GM18909 (cell line): ENCODE results near the gene BMP3.
A peak's percentile ranks its signal among the peaks of the same experiment; 100 is the strongest.
"Not testable (repeated sequence)": the region's sequence is repeated elsewhere in the genome, so short reads cannot be mapped to it uniquely, and the experiment has no call there.

ENCODE experiments used
- ATAC-seq: cut with Tn5 transposase; IDR thresholded peaks from one replicate; pipeline ENCODE4 v1.9.1; 2021; ENCODE audit warnings: mild to moderate bottlenecking; ENCODE audit not compliant: unreplicated experiment, poor library complexity

BMP3 gene, protein sequence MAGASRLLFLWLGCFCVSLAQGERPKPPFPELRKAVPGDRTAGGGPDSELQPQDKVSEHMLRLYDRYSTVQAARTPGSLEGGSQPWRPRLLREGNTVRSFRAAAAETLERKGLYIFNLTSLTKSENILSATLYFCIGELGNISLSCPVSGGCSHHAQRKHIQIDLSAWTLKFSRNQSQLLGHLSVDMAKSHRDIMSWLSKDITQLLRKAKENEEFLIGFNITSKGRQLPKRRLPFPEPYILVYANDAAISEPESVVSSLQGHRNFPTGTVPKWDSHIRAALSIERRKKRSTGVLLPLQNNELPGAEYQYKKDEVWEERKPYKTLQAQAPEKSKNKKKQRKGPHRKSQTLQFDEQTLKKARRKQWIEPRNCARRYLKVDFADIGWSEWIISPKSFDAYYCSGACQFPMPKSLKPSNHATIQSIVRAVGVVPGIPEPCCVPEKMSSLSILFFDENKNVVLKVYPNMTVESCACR

DNA sequence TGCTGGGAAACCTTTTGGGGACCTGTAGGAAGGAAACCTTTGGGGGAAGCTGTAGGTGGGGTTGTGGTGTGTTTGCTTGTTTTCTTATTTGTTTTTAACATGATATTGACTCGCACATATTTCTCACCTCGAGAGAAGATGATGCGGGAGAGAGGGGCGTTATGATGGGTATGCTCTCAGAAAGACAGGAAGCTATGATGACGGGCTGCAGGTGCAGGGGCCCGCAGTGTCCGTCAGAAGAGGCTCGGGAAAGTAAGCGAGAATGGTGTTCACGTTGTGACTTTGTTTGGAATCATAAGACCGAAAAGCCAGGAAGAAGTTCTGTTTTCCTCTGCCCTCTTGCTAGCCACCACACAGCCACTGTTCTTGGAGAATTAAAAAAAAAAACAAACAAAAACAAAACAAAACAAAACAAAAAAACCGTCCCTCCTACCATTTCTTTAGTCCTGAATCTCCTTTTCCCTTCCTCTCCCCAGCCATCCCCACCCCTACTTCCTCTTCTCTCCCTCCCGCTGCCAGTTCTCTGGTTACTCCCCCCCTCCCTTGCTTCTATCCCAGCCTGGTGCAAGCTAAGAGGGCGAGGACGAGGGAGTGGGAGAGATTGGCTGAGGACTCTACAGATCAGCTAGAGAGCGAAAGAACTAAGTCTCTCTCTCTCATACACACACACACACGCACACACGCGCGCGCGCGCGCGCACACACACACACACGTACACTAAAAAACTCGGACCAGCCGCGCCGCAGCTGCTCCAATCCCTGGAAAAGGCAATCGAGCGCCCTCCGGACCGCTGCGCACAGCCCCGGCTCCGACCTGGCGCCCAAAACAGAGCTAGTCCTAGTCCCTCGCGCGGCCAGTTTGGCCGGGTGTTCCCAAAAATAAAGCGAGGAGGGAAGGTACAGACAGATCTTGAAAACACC, at the start of gene BMP3:
Gene BMP3, plus strand, starts transcription at position 648 of the 920 bp plus-strand sequence. CDS start 577 bp downstream, outside the sequence.
- ATAC-seq = no peak

- no peak for ATAC-seq
These were observed 44.5 kb upstream of the BMP3 start for GRCh38 chr4:80986011-80986410.

DNA sequence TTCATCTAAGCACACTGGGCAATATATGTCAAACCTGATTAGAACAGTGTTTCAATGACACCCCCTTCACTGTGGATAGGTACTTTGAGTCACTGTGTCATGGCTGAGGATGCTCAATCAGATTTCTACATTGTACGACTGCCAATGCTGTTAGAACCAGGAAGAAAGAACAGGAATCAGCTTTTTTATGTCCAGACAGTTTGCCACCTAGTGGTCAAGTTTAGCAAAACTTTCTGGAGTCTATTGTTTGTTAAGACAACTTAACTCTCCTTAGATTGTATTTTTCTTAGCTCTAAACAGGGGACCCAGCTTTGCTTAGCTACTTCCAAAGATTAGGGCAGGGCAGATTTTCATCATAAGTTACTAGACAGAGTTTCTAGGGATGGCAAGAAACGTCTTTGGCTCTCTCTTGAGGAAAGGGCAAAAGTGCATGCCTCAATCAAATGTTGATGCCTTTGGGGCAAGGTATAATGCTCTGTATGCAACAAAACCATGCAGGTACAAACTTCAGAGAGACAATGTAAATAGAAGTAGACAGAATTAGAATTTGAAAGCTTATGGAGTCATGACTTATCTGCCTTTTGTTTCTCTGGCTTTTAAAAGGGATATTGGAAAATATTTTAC, 40.5 kb upstream of the BMP3 start:
- peak; percentile 66 for ATAC-seq

DNA sequence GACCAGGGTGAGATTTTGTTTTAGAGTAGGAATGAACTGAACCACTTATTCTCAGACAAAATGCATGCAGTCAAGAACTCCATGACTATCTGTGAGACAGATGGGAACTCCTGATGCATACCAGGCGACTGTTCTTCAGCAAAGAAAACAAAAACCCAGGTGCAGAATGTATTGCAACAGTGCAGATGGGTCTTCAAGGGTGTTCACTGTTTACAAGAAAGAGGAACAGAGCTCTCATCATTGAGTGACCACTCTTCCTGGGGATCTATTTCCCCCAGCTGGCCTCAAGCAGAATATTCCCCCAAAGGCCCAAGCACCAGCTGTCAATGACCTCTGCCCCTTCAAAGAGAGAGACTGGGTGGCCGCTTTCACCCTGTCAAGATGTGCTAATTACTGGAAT, 39.7 kb upstream of the BMP3 start:
- peak; percentile 60 for ATAC-seq

DNA sequence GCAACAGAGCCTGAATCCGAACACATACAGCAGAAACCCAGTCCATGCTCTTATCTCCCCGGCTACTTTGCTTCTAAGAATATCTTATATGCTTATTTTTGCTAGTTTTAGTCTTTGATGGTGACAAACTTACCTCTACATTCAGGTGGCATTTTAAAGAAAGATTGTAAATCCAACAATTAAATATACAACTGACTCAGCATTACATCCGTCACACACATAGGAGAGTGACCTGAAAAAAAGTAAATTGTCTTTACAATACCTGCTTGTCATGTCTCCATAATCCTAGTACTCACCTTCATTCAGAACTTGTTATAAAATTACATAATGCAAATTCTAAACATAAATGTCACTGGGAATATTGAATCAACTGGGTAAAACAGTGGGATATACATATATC, 30.6 kb upstream of the BMP3 start:
- ATAC-seq = no peak

DNA sequence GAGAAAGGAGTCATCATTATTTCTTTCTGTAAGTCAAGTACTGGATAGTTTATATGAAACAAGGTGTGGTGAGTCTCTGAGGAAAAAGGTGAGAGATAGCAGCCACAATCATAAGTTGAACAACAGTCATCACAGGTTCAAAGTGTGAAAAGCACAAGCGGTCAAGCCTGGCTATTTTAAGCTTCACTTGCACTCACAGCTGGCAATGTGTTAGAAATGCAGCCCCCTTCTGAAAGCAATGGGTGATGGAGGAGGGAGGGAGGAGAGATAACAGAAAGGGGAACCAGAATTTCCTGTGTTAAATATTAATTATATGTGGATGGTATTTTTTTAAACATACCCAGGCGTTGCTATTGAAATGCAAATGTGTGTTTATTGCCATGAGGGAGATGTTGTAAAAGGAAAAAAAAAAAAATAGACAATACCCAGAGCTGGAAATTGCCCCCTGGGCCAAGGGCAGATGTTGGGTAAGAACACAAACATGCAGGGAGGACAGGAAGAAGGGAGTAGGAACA, 26.9 kb upstream of the BMP3 start:
- ATAC-seq = peak; percentile 100

GRCh38 chr4:81007417-81007816, 23.1 kb upstream of the BMP3 start:
- no peak for ATAC-seq

- ATAC-seq = not testable (repeated sequence)
These were observed 13.9 kb upstream of the BMP3 start for GRCh38 chr4:81016566-81016965.

DNA sequence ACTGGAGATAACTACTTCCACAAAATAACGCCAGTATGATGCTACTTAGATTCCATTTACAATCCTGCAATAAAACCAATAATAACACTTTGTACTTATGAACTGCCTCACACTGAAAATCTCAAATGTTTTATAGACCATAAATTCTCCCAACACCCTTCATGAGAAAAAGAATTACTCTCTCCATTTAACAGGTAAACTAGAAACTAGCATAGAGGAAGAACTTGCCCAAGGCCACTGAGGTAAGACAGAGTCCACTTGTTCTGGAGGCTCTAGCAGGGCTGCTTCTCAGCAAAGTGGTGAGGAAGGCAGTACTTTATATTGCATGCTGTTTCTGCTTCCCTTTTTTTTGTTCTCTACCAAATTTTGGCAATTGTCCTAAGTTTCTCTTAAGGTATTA, 11.5 kb upstream of the BMP3 start:
- ATAC-seq = no peak

- no peak for ATAC-seq
These were observed 9.2 kb upstream of the BMP3 start for GRCh38 chr4:81021142-81021944.

DNA sequence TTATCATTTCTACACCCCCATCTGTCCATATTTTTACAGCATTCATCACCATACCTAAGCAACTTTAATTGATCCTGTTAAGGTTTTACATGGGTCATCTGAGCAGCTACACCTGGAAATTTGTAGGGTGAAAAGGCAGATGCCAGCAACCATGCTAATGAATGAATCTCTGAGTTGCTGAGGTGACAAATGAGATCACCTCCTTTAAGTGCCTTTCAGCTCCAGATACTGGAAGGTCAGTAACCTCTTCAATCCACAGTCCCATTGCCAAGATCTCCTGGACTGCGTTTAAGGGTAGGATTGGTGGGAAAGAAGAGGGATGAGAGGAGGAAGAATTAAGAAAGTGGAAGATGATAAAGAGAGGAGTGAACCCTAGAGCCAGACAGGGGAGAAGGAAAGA, 8.5 kb upstream of the BMP3 start:
- ATAC-seq = no peak

DNA sequence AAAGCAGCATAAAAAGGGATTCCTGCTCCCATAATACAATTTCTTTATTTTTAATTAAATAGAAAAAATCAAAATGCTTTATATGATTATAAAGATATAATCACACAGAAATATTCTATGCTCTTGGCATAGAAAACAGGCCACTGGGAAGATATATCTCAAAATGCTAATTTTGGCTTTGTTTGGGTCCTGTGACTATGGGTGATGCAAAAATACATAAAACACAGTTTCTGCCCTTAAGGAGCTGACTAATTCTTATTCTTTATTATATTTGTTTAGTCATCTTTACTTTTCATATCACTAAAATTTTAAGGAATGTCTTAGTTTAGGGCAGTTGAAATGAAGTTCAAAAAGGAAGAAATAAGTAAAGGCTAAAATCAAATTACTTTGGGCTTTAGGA, 7.0 kb upstream of the BMP3 start:
- ATAC-seq = no peak

DNA sequence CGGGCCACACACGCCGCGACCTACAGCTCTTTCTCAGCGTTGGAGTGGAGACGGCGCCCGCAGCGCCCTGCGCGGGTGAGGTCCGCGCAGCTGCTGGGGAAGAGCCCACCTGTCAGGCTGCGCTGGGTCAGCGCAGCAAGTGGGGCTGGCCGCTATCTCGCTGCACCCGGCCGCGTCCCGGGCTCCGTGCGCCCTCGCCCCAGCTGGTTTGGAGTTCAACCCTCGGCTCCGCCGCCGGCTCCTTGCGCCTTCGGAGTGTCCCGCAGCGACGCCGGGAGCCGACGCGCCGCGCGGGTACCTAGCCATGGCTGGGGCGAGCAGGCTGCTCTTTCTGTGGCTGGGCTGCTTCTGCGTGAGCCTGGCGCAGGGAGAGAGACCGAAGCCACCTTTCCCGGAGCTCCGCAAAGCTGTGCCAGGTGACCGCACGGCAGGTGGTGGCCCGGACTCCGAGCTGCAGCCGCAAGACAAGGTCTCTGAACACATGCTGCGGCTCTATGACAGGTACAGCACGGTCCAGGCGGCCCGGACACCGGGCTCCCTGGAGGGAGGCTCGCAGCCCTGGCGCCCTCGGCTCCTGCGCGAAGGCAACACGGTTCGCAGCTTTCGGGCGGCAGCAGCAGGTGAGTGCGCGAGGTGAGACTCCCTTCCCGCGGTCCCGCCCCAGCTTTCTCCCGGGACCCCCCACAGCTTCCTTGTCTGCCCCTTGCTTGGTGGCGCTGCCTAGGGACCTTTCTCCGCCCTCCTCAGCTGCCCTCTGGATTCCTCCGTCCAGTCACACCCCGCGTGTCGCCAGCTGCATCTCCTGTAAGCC, 678 bp downstream of the BMP3 start:
- no peak for ATAC-seq

- no peak for ATAC-seq
These were observed 1.5 kb downstream of the BMP3 start for GRCh38 chr4:81031796-81032551.

GRCh38 chr4:81032771-81033684, 2.5 kb downstream of the BMP3 start:
- ATAC-seq = no peak

DNA sequence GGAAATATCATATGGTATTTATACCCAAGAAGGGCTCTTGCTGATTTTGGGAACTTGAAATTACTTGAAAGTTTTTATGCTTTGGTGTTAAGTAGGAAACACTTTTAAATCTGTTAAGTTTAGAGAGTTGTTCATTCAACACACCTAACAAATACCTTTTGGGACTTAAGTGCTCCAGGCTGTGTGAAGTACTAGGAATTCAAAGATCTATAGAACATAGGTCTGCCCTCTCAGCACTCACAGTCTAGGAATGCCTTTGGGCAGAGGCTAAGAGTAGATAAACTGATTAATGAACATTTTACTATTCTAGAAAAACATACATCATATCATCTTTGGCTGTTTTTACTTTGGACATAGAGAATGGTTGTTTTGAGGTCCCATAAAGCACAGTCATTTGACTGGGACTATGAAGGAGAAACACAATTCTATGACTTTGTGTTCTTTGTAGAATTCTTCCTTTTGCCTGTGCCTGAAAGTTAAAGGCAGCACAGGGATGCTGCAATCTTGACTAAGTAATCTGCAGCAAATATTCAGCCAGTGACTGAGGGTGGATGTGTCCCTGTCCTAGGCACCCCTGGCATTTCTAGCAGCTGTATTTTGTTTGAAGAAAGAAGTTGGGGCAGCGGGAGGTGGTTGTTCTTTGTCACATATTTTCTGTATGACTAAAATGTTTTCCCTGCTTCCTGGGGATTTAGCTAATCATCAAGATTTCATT, 8.3 kb downstream of the BMP3 start:
- no peak for ATAC-seq
